Measurements from ENCODE around the gene TMEM150B. TPM values are rescaled to one million over a fixed set of nuclear protein-coding genes. Genes with fewer than 3 reads are reported as not detected.

The TMEM150B gene
- total and polyA plus RNA-seq, 2 donors = 0.48 to 1.7 TPM

GRCh38 chr19:55264531-55264930, 60.6 kb downstream of the TMEM150B start:
- no peaks in the 10 kb centered on the region for H3K36me3 ChIP-seq (ENCODE audit: insufficient read depth)
- no peak for DNase-seq (ENCODE audit: extremely low spot score)
- WGBS = 76% methylated on average over 5 of the region's 5 CpGs
- H3K27ac ChIP-seq (ENCODE audit: low read depth) = no peak overlapping the region
- H3K4me1 ChIP-seq (ENCODE audit: insufficient read depth) = no peaks in the 10 kb centered on the region
- H3K4me3 ChIP-seq (ENCODE audit: low read depth, low read length) = no peak overlapping the region

Other genes starting within 250 kb of the TMEM150B start
- gene EPS8L1, start 249.5 kb downstream of the TMEM150B start, total RNA-seq = 3.0 TPM
- 8.1 TPM for gene EPS8L1, start 249.5 kb downstream of the TMEM150B start, polyA plus RNA-seq
- 24.8 TPM for gene PPP1R12C, start 207.7 kb downstream of the TMEM150B start, total RNA-seq
- gene PPP1R12C, start 207.7 kb downstream of the TMEM150B start, polyA plus RNA-seq = 219 TPM
- gene TNNT1, start 176.1 kb downstream of the TMEM150B start, total RNA-seq = 47.2 TPM
- gene TNNT1, start 176.1 kb downstream of the TMEM150B start, polyA plus RNA-seq = not detected
- not detected for gene TNNI3, start 167.6 kb downstream of the TMEM150B start, total RNA-seq
- gene TNNI3, start 167.6 kb downstream of the TMEM150B start, polyA plus RNA-seq = not detected
- 0.37 TPM for gene DNAAF3, start 158.7 kb downstream of the TMEM150B start, total RNA-seq
- gene DNAAF3, start 158.7 kb downstream of the TMEM150B start, polyA plus RNA-seq = 0.62 TPM
- 0.74 TPM for gene SYT5, start 145.1 kb downstream of the TMEM150B start, total RNA-seq
- gene SYT5, start 145.1 kb downstream of the TMEM150B start, polyA plus RNA-seq = 0.77 TPM
- 3.6 TPM for gene PTPRH, start 115.8 kb downstream of the TMEM150B start, total RNA-seq
- 1.6 TPM for gene PTPRH, start 115.8 kb downstream of the TMEM150B start, polyA plus RNA-seq
- gene TMEM86B, start 96.6 kb downstream of the TMEM150B start, total RNA-seq = 0.79 TPM
- 4.5 TPM for gene TMEM86B, start 96.6 kb downstream of the TMEM150B start, polyA plus RNA-seq
- 14.5 TPM for gene PPP6R1, start 66.3 kb downstream of the TMEM150B start, total RNA-seq
- gene PPP6R1, start 66.3 kb downstream of the TMEM150B start, polyA plus RNA-seq = 43.1 TPM
- gene HSPBP1, start 45.2 kb downstream of the TMEM150B start, total RNA-seq = 6.5 TPM
- 56.3 TPM for gene HSPBP1, start 45.2 kb downstream of the TMEM150B start, polyA plus RNA-seq
- 9.7 TPM for gene BRSK1, start 41.3 kb downstream of the TMEM150B start, total RNA-seq
- gene BRSK1, start 41.3 kb downstream of the TMEM150B start, polyA plus RNA-seq = 8.8 TPM
- 9.3 TPM for gene KMT5C, start 14.5 kb upstream of the TMEM150B start, total RNA-seq
- gene KMT5C, start 14.5 kb upstream of the TMEM150B start, polyA plus RNA-seq = 10.2 TPM
- gene COX6B2, start 29.4 kb upstream of the TMEM150B start, total RNA-seq = not detected
- gene COX6B2, start 29.4 kb upstream of the TMEM150B start, polyA plus RNA-seq = 0.39 TPM
- not detected for gene GARIN5B, start 37.9 kb upstream of the TMEM150B start, total RNA-seq
- not detected for gene GARIN5B, start 37.9 kb upstream of the TMEM150B start, polyA plus RNA-seq
- gene IL11, start 45.1 kb upstream of the TMEM150B start, total RNA-seq = 0.42 TPM
- 0.53 TPM for gene IL11, start 45.1 kb upstream of the TMEM150B start, polyA plus RNA-seq
- gene TMEM190, start 51.5 kb upstream of the TMEM150B start, total RNA-seq = not detected
- gene TMEM190, start 51.5 kb upstream of the TMEM150B start, polyA plus RNA-seq = not detected
- gene TMEM238, start 59.0 kb upstream of the TMEM150B start, total RNA-seq = not detected
- 0.43 TPM for gene TMEM238, start 59.0 kb upstream of the TMEM150B start, polyA plus RNA-seq
- 141 TPM for gene RPL28, start 60.6 kb upstream of the TMEM150B start, total RNA-seq
- gene RPL28, start 60.6 kb upstream of the TMEM150B start, polyA plus RNA-seq = 1,449 TPM
- gene UBE2S, start 82.4 kb upstream of the TMEM150B start, total RNA-seq = 29.9 TPM
- gene UBE2S, start 82.4 kb upstream of the TMEM150B start, polyA plus RNA-seq = 17.5 TPM
- 0.16 TPM for gene SHISA7, start 118.0 kb upstream of the TMEM150B start, total RNA-seq
- gene SHISA7, start 118.0 kb upstream of the TMEM150B start, polyA plus RNA-seq = 0.05 TPM
- gene ISOC2, start 136.3 kb upstream of the TMEM150B start, total RNA-seq = 35.1 TPM
- gene ISOC2, start 136.3 kb upstream of the TMEM150B start, polyA plus RNA-seq = 94.1 TPM
- gene C19orf85, start 139.4 kb upstream of the TMEM150B start, total RNA-seq = not detected
- gene C19orf85, start 139.4 kb upstream of the TMEM150B start, polyA plus RNA-seq = 0.51 TPM
- 0.79 TPM for gene ZNF628, start 151.3 kb upstream of the TMEM150B start, total RNA-seq
- 11.9 TPM for gene ZNF628, start 151.3 kb upstream of the TMEM150B start, polyA plus RNA-seq
- 7.1 TPM for gene NAT14, start 159.8 kb upstream of the TMEM150B start, total RNA-seq
- 27.0 TPM for gene NAT14, start 159.8 kb upstream of the TMEM150B start, polyA plus RNA-seq
- gene SSC5D, start 163.1 kb upstream of the TMEM150B start, total RNA-seq = 24.4 TPM
- gene SSC5D, start 163.1 kb upstream of the TMEM150B start, polyA plus RNA-seq = 24.4 TPM
- not detected for gene SBK2, start 211.8 kb upstream of the TMEM150B start, total RNA-seq
- gene SBK2, start 211.8 kb upstream of the TMEM150B start, polyA plus RNA-seq = not detected
- gene SBK3, start 220.2 kb upstream of the TMEM150B start, total RNA-seq = not detected
- gene SBK3, start 220.2 kb upstream of the TMEM150B start, polyA plus RNA-seq = 0.72 TPM

All from urinary bladder (tissue), 4 donors.